GM21786 (cell line): ENCODE data around the gene HSBP1L1.

Source experiments
- ATAC-seq: cut with Tn5 transposase; IDR thresholded peaks from one replicate; pipeline ENCODE4 v1.9.1; 2021; ENCODE audit not compliant: unreplicated experiment

HSBP1L1 gene

GRCh38 chr18:79944126-79944731, 20.2 kb upstream of the HSBP1L1 start:
- ATAC-seq, result peak; percentile 60

- ATAC-seq, result no peak
Observed at GRCh38 chr18:79944746-79945117, 19.7 kb upstream of the HSBP1L1 start.

DNA sequence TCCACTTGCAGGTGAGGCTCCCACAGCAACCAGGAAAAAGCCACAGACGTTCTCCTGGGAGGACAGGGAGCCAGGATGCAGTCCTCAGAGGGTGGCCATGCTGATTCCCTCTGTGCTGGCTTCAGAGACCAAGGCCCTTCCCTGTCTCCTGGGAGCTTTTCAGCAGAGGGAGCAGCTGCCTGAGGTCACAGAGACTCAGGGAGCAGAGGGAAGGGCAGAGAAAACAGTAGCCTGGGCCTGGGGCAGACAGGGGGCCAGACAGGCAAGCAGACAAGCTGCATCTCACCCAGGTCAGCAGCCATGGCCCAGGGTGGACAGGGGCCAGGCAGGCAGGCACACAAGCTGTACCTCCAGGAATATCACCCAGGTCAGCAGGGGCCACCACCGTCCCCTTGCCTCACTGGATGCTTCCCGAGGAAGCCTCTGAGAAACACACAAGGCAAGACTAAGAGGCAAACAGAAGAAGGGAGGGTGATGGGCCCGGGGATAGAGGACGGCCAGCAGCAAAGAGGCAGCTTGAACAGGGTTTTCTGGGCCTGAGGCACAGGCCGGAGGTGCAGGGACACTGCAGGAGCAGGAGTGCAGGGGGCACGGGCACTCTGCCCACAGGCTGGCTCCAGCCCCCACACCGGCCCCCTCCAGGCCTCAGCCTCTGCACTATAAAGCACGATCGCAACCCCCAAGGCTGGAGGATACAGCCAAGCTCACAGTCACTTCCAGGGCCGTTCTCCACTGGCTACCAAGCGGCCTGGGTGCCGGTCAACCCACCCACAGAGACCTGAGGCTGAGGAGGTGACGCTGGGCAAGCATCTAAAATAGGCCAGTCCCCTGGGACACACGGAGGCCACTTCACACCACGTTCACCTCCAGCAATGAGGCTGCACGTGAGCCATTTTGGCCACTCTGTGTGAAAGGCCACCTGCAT, 19.1 kb upstream of the HSBP1L1 start:
- no peak for ATAC-seq

DNA sequence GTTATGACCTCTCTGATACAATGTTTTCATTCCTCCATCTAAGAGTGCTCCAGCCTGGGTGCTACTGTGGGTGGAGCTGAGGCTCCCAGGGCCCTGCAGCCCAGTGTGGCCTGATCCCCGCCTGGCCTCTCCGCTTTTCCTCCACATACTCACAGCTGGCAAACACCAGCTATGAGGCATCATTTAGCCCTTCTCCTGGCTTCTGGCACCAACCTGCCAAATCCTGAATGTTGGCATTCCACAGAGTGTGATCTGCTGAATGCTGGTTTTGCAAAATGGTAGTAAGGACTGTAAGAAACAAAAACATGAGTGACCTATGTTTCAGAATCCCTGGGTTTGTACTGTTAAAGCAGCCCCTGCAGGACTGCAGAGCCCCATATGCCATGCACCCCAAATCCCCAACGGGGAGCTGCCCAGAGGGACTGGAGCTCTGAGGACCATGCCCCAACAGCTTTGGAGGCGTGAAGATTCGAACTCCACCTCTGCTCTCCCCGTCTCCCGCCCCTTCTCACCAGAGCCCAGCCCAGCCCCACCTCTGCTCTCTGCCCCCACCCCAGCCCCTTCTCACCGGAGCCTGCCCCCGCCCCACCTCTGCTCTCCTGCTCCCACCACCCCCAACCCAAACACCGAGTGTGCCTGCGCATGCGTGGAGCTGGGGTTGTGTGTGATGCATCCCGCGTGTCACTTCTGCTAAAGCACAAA, 17.2 kb upstream of the HSBP1L1 start:
- no peak for ATAC-seq

DNA sequence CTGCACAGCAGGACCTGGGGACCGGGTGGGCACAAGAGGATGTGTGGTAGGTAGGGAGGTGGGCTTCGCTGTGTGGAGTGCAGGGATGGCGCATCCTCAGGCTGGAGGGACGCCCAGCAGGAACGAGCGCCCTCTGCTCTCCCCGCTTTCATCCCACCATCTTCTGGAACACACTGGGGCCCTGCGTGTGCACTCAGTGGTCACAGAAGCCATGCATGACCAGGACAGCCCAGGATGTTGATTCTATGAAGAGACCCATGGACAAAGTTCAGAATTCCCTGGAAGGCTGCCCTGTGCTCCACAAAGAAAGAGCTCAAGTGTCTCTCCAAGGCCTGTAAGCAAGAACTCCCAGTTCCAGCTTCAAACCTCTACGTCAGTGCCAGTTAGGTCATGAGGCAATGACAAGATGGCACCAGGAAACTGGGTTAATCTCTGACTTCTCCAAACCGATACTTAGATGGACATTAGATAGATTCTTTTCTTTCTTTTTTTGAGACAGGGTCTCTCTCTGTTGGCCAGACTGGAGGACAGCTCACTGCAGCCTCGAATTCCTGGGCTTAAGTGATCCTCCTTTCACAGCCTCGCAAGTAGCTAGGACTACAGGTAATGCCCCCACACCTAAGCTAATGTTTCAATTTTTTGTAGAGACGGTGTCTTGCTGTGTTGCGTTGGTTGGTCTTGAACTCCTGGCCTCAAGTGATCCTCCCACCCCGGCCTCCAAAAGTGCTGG, 16.4 kb upstream of the HSBP1L1 start:
- ATAC-seq, result no peak

GRCh38 chr18:79948719-79949411, 15.6 kb upstream of the HSBP1L1 start:
- no peak for ATAC-seq

DNA sequence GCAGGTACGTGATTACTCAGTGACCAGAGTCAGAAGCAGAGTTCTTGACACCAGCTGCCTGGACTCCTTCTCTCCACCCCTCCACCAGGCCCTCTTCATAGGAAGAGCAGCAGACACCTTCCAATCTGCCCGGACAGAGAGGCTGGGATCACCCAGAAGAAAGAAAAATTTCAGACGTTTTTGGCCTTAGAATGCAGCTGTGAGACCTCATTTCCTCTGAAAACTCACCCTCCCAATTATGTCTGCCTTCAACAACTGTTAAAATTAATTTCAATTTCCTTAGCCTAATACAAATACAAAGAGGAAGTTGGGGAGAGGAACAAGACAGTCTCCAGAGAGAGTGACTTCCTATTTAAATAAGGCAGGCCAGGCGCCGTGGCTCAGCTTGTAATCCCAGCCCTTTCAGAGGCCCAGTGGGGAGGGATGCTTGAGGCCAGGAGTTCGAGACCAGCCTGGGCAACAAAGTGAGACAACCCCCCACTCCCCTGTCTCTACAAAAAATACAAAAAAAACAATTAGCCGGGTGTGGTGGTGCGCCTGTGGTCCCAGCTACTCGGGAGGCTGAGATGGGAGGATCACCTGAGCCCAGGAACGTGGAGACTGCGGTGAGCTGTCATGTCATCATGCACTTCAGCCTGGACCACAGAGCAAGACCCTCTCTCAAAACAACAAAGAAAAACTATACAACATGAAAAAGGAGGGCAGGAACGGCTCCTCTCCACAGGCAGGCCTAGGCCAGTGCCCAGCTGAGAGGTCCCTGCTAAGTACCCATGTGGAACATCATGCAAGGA, 14.6 kb upstream of the HSBP1L1 start:
- no peak for ATAC-seq

DNA sequence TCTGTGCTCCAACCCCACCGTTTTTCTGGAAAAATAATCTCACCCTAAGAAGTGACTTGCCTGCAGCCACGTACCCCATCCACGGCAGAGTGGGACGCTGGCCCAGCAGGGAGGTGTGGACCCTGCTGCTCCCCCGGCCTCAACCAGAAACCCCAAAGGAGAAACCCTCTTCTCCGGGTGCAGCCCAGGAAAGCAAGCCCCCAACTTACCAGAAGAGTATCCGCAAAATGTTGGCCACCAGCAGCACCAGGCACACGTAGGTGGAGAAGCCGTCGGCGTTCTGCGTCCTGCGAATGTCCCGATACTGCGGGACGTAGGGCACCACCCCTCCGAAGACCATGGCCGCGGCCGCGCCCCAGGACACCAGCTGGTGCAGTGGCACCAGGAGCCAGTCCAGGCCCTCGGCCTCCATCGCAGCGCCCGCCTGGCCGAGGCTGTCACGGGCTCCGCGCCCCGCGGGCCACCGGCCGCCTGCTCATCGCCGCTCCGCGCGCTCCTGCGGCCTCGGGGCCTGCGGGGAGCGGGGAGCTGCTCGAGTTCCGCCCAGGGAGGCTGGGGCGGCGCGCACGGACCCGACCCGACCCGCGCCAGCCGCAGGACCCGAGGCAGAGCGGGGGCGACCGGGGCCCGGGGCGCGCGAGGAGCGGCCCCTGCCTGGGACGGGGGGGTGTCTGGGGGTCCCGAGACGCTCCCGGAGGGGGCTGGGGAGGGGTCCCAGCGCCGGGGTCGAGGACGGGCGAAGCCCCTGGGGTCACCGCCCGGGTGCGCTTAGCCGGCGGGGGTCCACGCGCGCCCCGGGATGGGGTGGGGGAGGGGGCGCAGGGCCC, 13.7 kb upstream of the HSBP1L1 start:
- no peak for ATAC-seq

DNA sequence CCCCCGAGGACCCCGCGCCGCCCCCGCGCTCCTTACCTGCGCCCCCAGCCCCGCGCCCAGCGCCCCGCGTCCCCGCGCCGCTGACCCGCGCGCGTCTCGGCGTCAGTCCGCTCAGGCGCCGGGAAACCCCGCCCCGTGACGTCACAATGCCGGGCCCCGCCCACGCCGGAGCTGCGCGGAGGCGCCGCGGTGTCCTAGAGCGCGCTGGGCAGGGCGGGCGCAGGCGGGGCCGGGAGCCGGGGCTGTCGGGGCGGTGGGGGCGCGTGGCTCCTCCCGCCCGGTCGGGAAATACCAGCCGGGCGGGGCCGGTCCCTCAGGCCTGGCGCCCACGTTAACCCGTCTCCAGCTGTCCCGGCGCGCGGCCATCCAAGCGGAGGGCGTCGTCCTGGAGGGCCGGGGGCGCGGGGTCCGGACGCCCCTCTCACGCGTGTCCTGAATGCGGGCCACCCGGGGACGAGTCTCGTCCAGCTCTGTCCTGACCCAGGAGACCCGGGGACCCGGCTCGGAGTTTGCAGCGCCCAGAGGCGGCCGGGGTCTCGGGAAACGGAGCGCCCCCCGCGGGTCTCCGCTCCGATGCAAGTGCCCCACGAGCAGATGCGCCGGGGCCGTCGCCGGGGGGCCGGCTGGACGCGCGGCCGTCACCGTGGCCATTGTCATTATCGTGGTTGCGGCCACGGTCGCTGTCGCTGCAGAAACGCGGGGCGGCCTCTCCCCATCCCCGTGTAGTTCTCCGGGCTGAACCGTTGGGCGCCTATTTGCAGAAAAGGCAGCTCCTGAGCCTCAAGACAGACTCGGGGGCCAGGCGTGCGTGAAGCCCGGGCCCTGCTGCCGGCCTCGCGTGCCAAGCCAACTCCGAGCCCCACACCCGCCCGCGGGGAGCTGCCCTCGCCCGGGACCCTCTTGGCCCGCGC, 12.6 kb upstream of the HSBP1L1 start, which contains the start of gene SLC66A2:
TSS of gene SLC66A2 (minus strand) at position 109 of the 911 bp plus-strand sequence. CDS start 727 bp downstream, outside the sequence.
- peak; percentile 73 for ATAC-seq

DNA sequence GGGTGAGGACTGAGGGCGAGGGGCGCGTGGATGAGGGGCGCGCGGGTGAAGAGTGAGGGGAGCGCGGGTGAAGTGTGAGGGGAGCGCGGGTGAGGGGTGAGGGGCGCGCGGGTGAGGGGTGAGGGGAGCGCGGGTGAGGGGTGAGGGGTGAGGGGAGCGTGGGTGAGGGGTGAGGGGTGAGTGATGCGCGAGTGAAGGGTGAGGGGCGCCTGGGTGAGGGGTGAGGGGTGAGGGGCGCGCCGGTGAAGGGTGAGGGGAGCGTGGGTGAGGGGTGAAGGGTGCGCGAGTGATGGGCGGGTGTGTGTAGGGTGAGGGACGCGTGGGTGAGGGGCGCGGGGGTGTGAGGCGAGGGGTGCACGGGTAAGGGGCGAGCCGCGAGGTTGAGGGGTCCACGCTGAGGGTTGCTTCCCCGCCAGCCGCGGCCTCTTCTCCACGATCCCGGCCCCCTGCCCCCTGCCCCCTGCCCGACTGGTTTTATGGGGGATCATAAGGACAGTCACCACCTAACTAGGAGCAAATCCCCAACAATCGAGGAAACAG, 11.9 kb upstream of the HSBP1L1 start:
- ATAC-seq, result no peak

GRCh38 chr18:79952996-79953559, 11.4 kb upstream of the HSBP1L1 start:
- ATAC-seq, result no peak

GRCh38 chr18:79953971-79954651, 10.3 kb upstream of the HSBP1L1 start:
- no peak for ATAC-seq

DNA sequence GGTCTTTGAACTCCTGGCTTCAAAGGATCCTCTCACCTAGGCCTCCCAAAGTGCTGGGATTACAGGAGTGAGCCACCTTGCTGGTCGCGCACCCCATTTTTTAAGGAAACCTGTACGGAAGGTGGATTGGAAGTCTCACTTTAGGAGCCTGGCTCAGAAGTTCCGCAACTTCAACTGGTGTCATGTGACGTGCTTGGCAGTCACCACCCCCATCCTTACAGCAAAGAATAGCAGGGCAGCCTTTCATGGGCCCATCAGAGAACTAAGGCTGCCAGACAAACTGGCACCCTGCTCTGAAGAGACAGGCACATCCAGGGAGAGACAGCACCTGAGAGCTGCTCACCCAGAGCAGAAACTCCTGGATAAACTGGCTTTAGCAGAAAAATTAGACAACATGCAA, 9.7 kb upstream of the HSBP1L1 start:
- no peak for ATAC-seq

DNA sequence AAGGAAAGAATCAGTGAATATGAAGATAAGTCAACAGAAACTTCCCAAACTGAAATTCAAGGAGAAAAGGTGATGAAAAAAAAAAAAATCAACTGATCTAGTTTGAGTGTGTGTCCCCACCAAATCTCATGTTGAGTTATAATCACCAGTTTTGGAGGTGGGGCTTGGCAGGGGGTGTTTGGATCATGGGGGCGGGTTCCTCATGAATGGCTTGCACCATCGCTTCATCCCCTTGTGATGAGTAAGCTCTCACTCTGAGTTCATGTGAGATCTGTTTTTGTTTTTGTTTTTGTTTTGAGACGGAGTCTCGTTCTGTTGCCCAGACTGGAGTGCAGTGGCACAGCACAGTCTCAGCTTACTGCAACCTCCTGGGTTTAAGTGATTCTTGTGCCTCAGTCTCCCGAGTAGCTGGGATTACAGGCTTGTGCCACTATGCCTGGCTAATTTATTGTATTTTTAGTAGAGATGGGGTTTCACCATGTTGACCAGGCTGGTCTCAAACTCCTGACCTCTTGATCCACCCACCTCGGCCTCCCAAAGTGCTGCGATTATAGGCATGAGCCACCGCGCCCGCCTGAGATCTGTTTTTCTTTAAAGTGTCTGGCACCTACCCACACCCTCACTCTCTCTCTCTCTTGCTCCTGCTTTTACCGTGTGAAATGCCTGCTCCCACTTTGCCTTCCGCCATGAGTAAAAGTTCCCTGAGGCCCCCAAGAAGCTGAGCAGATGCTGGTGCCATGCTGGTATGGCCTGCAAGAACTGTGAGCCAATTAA, 9.0 kb upstream of the HSBP1L1 start:
- no peak for ATAC-seq

DNA sequence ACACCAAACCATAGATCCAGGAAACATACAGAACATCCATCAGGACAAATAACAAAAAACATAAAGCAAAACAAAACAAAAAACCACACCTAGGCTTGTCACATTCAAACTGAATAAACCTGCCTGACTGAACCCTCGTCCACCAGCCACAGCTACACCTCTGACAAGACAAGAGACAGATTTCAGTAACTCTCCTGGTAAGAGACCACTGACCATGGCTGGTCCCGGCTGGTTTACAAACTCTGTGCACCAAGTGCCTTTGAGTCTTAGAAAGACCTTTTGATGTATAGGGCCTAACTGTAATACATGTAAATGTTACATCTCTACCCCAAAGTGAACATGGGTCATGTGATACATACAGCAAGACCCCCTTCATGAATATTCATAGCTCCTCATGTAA, 8.2 kb upstream of the HSBP1L1 start:
- ATAC-seq, result no peak

- no peak for ATAC-seq
Observed at GRCh38 chr18:79958981-79959380, 5.5 kb upstream of the HSBP1L1 start.
